Measurements from ENCODE around the gene DRC7.

Gene DRC7

DNA sequence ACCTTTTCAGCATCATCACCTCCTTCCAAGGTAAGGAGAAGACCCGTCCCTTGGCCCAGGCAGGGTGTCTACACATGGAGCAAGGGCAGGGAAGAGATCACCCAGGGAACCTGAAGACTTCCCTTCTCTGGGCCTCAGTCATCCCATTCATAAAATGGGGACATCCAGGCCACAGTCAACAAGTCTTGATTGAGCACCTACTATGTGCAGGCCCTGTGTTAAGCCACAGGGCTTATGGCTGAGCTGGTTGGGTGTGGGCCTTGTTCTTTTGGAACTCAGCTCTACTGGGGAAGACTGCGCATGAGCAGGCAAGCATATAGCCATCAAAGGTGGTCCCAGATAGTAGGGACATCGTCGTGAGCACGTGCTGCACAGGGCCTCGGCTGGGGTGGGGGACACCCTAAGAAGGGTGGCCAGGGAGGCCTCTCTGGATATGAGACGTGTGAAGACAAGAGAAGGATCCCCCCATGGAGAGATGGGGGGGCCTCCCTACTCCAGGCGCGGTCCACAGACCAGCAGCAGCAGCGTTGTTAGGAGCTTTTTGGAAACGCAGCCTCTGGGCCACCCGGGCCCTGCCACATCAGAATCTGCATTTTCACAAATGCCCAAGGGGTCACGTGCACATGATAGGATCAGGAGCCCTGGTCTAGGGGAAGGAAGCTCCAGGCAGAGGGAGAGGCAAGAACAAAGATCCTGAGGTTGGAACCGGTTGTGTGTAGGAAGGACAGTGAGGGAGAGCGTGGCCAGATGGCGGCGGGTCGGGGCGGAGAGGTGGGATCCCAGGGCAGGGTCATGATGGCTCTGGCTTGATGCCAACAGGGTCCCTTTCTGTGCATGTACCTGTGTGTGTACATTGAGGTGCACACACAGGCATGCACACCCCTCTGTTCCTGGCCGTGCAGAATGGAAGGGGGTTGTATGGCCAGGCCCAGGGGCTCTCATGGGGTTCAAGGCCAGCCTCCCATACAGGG, 32.4 kb upstream of the DRC7 start:
- no peaks in the 10 kb centered on the region for H3K36me3 ChIP-seq (ENCODE audit: insufficient read depth, low read depth, low read length)
- H3K27ac ChIP-seq (ENCODE audit: low read length) = no peak overlapping the region
- no peaks in the 10 kb centered on the region for H3K27me3 ChIP-seq (ENCODE audit: insufficient read depth, low read length)
- H3K4me1 ChIP-seq (ENCODE audit: insufficient read depth, low read length) = no peaks in the 10 kb centered on the region
- no peak overlapping the region for H3K9ac ChIP-seq (ENCODE audit: low read depth, low read length)
- H3K9me3 ChIP-seq (ENCODE audit: insufficient read depth, low read depth, low read length) = no peaks in the 10 kb centered on the region
- H3K4me3 ChIP-seq (ENCODE audit: low read length) = no peak overlapping the region

DNA sequence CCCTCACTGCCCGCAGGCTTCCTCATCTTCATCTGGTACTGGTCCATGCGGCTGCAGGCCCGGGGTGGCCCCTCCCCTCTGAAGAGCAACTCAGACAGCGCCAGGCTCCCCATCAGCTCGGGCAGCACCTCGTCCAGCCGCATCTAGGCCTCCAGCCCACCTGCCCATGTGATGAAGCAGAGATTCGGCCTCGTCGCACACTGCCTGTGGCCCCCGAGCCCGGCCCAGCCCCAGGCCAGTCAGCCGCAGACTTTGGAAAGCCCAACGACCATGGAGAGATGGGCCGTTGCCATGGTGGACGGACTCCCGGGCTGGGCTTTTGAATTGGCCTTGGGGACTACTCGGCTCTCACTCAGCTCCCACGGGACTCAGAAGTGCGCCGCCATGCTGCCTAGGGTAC, 31.2 kb upstream of the DRC7 start:
- no peaks in the 10 kb centered on the region for H3K27me3 ChIP-seq (ENCODE audit: insufficient read depth, low read length)
- no peak overlapping the region for H3K27ac ChIP-seq (ENCODE audit: low read length)
- H3K9ac ChIP-seq (ENCODE audit: low read depth, low read length) = no peak overlapping the region
- no peaks in the 10 kb centered on the region for H3K4me1 ChIP-seq (ENCODE audit: insufficient read depth, low read length)
- no peaks in the 10 kb centered on the region for H3K36me3 ChIP-seq (ENCODE audit: insufficient read depth, low read depth, low read length)
- no peak overlapping the region for H3K4me3 ChIP-seq (ENCODE audit: low read length)
- no peaks in the 10 kb centered on the region for H3K9me3 ChIP-seq (ENCODE audit: insufficient read depth, low read depth, low read length)

DNA sequence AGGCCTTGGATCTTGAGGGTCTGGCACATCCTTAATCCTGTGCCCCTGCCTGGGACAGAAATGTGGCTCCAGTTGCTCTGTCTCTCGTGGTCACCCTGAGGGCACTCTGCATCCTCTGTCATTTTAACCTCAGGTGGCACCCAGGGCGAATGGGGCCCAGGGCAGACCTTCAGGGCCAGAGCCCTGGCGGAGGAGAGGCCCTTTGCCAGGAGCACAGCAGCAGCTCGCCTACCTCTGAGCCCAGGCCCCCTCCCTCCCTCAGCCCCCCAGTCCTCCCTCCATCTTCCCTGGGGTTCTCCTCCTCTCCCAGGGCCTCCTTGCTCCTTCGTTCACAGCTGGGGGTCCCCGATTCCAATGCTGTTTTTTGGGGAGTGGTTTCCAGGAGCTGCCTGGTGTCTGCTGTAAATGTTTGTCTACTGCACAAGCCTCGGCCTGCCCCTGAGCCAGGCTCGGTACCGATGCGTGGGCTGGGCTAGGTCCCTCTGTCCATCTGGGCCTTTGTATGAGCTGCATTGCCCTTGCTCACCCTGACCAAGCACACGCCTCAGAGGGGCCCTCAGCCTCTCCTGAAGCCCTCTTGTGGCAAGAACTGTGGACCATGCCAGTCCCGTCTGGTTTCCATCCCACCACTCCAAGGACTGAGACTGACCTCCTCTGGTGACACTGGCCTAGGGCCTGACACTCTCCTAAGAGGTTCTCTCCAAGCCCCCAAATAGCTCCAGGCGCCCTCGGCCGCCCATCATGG, 30.5 kb upstream of the DRC7 start:
- Histone ChIP-seq H3K4me3 (ENCODE audit: low read length) (no peak overlapping the region), H3K36me3 (ENCODE audit: insufficient read depth, low read depth, low read length) (no peaks in the 10 kb centered on the region), H3K27ac (ENCODE audit: low read length) (no peak overlapping the region), H3K9me3 (ENCODE audit: insufficient read depth, low read depth, low read length) (no peaks in the 10 kb centered on the region), H3K27me3 (ENCODE audit: insufficient read depth, low read length) (no peaks in the 10 kb centered on the region), H3K9ac (ENCODE audit: low read depth, low read length) (no peak overlapping the region), H3K4me1 (ENCODE audit: insufficient read depth, low read length) (no peaks in the 10 kb centered on the region)

DNA sequence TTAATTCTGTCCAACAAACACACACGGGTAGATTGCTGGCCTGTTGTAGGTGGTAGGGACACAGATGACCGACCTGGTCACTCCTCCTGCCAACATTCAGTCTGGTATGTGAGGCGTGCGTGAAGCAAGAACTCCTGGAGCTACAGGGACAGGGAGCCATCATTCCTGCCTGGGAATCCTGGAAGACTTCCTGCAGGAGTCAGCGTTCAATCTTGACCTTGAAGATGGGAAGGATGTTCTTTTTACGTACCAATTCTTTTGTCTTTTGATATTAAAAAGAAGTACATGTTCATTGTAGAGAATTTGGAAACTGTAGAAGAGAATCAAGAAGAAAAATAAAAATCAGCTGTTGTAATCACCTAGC, 30.0 kb upstream of the DRC7 start:
- no peaks in the 10 kb centered on the region for H3K27me3 ChIP-seq (ENCODE audit: insufficient read depth, low read length)
- no peaks in the 10 kb centered on the region for H3K4me1 ChIP-seq (ENCODE audit: insufficient read depth, low read length)
- H3K4me3 ChIP-seq (ENCODE audit: low read length) = no peak overlapping the region
- H3K27ac ChIP-seq (ENCODE audit: low read length) = no peak overlapping the region
- no peaks in the 10 kb centered on the region for H3K9me3 ChIP-seq (ENCODE audit: insufficient read depth, low read depth, low read length)
- no peak overlapping the region for H3K9ac ChIP-seq (ENCODE audit: low read depth, low read length)
- no peaks in the 10 kb centered on the region for H3K36me3 ChIP-seq (ENCODE audit: insufficient read depth, low read depth, low read length)

DNA sequence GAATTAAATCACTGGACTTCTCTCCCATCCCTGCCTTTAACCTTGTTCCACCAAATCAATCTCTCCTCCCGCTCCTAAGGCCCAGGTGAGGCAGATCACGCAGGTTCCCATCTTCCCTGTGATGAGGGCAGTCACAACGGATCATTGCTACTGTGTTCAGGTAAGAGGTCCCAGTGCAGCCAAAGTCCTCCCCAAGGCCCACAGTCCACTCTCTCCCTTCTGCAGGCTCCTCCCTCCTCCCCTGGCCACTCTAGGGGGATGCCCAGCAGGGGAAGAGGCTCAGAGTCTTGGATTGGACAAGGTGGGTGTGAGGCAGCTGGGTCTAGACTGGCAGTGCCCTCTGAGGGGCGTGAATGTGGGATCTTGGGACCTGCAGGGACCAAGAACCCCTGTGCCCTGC, 29.1 kb upstream of the DRC7 start:
- Histone ChIP-seq H3K27ac (ENCODE audit: low read length) (no peak overlapping the region), H3K36me3 (ENCODE audit: insufficient read depth, low read depth, low read length) (no peaks in the 10 kb centered on the region), H3K9me3 (ENCODE audit: insufficient read depth, low read depth, low read length) (no peaks in the 10 kb centered on the region), H3K4me3 (ENCODE audit: low read length) (no peak overlapping the region), H3K4me1 (ENCODE audit: insufficient read depth, low read length) (no peaks in the 10 kb centered on the region), H3K27me3 (ENCODE audit: insufficient read depth, low read length) (no peaks in the 10 kb centered on the region), H3K9ac (ENCODE audit: low read depth, low read length) (no peak overlapping the region)

DNA sequence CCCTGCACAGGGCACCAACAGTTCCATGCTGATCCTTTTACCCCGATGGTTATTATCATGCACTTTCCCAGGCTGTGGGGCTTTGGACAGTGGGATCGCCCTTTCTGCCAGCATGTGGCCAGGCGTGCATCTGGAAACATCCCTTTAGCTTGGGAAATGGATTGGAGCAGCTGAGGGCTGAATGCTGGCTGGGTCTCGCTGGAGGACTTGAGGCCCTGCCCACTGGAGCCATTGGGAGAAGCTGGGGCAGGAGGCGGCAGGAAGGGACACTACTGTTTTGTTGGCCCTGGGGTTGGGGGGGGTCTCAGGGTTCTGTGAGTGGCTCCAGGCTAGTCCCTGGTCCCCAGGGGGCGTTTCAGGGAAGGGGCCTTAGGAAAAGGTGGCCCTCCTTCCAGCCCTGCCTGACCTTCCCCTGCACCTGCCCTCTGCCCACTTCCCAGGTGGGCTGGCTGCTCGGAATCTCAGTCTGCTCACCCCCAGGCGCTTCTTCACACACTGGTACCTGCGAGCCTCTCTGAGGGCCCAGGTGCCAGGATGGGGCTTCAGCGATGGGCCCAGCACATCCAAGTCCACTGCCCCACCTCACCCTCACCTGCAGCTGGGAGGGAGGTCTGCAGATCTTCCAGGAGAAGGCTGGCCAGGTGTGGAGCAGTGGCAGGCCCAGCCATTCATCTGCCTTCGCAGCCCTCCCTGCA, 28.1 kb upstream of the DRC7 start:
- Histone ChIP-seq H3K9ac (ENCODE audit: low read depth, low read length) (no peak overlapping the region), H3K4me1 (ENCODE audit: insufficient read depth, low read length) (no peaks in the 10 kb centered on the region), H3K27me3 (ENCODE audit: insufficient read depth, low read length) (no peaks in the 10 kb centered on the region), H3K4me3 (ENCODE audit: low read length) (no peak overlapping the region), H3K9me3 (ENCODE audit: insufficient read depth, low read depth, low read length) (no peaks in the 10 kb centered on the region), H3K36me3 (ENCODE audit: insufficient read depth, low read depth, low read length) (no peaks in the 10 kb centered on the region), H3K27ac (ENCODE audit: low read length) (no peak overlapping the region)

DNA sequence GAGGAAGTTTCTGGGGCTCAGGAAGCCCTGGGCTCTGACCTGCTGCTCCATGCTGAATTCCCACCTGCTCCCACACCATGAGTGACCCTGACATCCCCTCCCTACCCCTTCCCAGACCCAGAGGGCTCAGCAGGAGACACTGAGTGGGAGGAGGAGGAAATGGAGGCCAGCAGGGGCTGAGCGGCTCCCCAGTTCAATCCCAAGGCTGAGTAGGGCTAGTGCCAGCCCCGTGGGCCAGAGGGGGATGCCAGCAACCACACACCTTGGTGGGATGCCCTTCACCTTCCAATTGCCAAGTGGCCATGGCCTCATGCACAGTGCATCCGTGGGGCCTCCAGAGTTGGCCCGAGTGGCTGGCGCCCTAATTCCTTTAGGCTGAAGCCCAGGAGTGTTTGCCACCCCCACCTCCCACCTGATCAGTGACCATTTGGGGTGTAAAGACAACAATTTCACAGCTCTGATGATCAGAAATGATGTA, 27.5 kb upstream of the DRC7 start:
- no peak overlapping the region for H3K9ac ChIP-seq (ENCODE audit: low read depth, low read length)
- H3K4me1 ChIP-seq (ENCODE audit: insufficient read depth, low read length) = no peaks in the 10 kb centered on the region

DNA sequence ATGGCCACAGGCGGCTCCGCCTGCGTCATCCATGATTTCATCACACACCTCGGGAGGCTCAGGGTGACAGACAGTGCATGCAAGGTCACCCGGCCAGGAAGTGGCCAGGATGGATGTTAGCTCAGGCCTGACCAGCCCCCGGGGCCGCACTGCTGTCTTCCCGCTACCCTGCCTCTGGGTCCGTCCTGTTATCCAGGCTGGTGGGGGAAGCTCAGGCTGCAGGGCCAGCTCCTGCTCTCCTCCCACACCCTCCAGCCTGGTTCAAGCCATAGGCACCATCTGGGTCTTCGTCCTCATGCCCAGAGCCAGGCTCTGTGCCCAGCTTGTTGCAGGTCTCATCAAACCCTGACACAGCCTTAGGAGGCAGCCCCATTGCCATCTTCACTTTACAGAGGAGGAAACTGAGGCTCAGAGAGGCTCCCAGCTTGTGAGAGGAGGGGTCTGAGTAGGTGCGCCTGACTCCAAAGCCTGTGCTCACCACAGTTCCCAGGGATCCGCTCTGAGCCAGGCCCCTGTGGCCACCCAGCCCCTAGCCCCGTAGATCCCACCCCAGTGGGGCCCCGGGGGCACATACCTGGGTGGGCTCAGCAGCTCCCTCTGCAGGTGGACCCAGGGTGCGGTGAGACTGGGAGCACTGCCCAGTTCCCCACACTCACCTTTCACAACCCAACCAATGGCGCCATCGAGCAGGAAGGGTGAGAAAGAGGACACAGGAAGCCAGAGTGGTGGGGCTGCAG, 26.9 kb upstream of the DRC7 start:
- Histone ChIP-seq H3K4me1 (ENCODE audit: insufficient read depth, low read length) (no peaks in the 10 kb centered on the region), H3K9ac (ENCODE audit: low read depth, low read length) (no peak overlapping the region), H3K9me3 (ENCODE audit: insufficient read depth, low read depth, low read length) (no peaks in the 10 kb centered on the region), H3K4me3 (ENCODE audit: low read length) (no peak overlapping the region), H3K36me3 (ENCODE audit: insufficient read depth, low read depth, low read length) (no peaks in the 10 kb centered on the region), H3K27me3 (ENCODE audit: insufficient read depth, low read length) (no peaks in the 10 kb centered on the region), H3K27ac (ENCODE audit: low read length) (no peak overlapping the region)

More for the DNA sequence above, 27.5 kb upstream of the DRC7 start:
- Histone ChIP-seq H3K36me3 (ENCODE audit: insufficient read depth, low read depth, low read length) (no peaks in the 10 kb centered on the region), H3K9me3 (ENCODE audit: insufficient read depth, low read depth, low read length) (no peaks in the 10 kb centered on the region), H3K4me3 (ENCODE audit: low read length) (no peak overlapping the region), H3K27ac (ENCODE audit: low read length) (no peak overlapping the region), H3K27me3 (ENCODE audit: insufficient read depth, low read length) (no peaks in the 10 kb centered on the region)

DNA sequence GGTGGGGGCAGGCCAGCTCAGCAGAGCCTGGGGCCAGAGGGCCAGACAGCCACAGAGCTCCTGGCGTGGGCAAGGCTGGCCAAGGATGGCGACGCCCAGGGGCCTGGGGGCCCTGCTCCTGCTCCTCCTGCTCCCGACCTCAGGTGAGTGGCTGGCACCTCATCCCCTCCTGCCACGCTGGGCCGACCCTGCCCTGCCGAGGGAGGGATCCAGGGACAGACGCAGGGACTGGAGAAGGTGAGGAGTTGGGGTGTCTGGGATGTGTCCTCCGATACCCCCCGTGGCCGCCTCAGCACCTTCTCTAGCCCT, 26.4 kb upstream of the DRC7 start, which contains the start of gene ADGRG3:
ADGRG3 (plus strand) TSS at position 44 of the 309 bp plus-strand sequence; CDS start at position 86, 42 bp downstream.
- Histone ChIP-seq H3K27me3 (ENCODE audit: insufficient read depth, low read length) (no peaks in the 10 kb centered on the region), H3K4me3 (ENCODE audit: low read length) (no peak within 1 kb of the TSS), H3K4me1 (ENCODE audit: insufficient read depth, low read length) (no peaks in the 10 kb centered on the region), H3K27ac (ENCODE audit: low read length) (no peak within 1 kb of the TSS), H3K9me3 (ENCODE audit: insufficient read depth, low read depth, low read length) (no peaks in the 10 kb centered on the region), H3K36me3 (ENCODE audit: insufficient read depth, low read depth, low read length) (no peaks in the 10 kb centered on the region), H3K9ac (ENCODE audit: low read depth, low read length) (no peak within 1 kb of the TSS)

DNA sequence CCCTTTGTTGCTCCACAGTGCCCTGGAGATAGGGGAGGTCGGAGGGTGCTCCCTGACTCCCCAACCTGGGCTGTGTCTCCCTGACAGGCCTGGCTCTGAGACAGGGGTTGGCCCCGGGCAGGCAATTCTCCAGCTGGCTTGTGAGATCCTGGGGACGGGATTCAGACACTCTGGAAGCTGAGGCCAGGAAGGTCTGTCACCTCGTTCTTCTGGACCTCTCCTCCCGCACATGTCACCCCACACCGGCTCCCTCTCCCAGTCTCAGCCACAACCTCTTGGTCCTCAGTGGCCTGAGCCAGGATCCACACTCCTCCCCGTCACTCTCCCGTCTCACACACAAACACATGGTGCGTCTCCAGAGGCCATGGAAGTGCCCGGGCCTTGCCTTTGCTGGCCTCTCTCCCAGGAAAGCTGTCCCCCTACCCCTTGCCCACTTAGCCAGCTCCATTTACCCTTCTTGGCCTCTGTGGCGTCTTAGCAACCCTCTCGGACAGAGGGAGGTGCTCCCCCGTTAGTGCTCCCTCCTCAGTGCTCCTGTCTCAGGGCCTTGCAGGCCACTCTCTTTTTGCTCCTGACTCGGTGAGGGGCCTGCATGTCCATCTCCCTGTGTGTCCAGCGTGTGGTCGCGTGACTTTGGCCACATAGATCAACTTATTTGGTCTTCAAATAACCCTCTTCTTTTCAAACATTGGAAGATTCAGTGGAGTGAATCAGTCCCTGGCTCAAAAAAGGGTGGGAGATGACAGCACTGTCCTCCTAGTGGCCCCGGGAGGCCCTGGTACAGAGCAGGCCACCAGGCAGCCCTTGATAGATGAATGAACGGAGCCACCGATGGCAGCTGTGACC, 25.8 kb upstream of the DRC7 start:
- H3K27ac ChIP-seq (ENCODE audit: low read length) = no peak overlapping the region
- no peak overlapping the region for H3K4me3 ChIP-seq (ENCODE audit: low read length)
- H3K27me3 ChIP-seq (ENCODE audit: insufficient read depth, low read length) = no peaks in the 10 kb centered on the region
- H3K36me3 ChIP-seq (ENCODE audit: insufficient read depth, low read depth, low read length) = no peaks in the 10 kb centered on the region
- H3K9ac ChIP-seq (ENCODE audit: low read depth, low read length) = no peak overlapping the region
- H3K4me1 ChIP-seq (ENCODE audit: insufficient read depth, low read length) = no peaks in the 10 kb centered on the region
- H3K9me3 ChIP-seq (ENCODE audit: insufficient read depth, low read depth, low read length) = no peaks in the 10 kb centered on the region
